Natural killer cell treated with Interleukin-12 subunit alpha and Interleukin-12 subunit beta and Interleukin-15 and Interleukin-18, amount 100 ng/mL, for 72 hours (primary cell): ENCODE measurements around the gene TSPAN2. TPM values are rescaled to one million over a fixed set of nuclear protein-coding genes. Genes with fewer than 3 reads are reported as not detected.

Source experiments
- ATAC-seq, 2 donors: fragments of 150-1000 bp; cut with Tn5 transposase in 1 of 2; sonication (Bioruptor Pico), chemical (Tn5 transposase) in 1 of 2; 2 replicates each; pipeline ENCODE4 v1.10.0; 2021
- DNase-seq: peaks from one replicate; pipeline ENCODE4 v3.0.0; 2022; ENCODE audit warnings: low spot score
- H3K27ac Mint-ChIP-seq, 2 donors: 1 replicate in 1 of 2; 2 replicates in 1 of 2; pipeline ENCODE4 v1.8.0; 2022; ENCODE audit warnings: mixed read lengths in 2 of 2, mild to moderate bottlenecking in 1 of 2, moderate library complexity in 1 of 2
- H3K27me3 Mint-ChIP-seq, 2 donors: 1 replicate in 1 of 2; 2 replicates in 1 of 2; pipeline ENCODE4 v1.8.0; 2022; ENCODE audit warnings: mixed read lengths in 2 of 2
- H3K36me3 Mint-ChIP-seq: one replicate; pipeline ENCODE4 v1.8.0; 2022; ENCODE audit warnings: mixed read lengths
- H3K4me1 Mint-ChIP-seq, 2 donors: 1 replicate in 1 of 2; 2 replicates in 1 of 2; pipeline ENCODE4 v1.8.0; 2022; ENCODE audit warnings: low read depth in 2 of 2, mixed read lengths in 2 of 2, mild to moderate bottlenecking in 1 of 2
- H3K4me3 Mint-ChIP-seq: one replicate; pipeline ENCODE4 v1.8.0; 2022; ENCODE audit warnings: mixed read lengths
- H3K9me3 Mint-ChIP-seq: 2 replicates; pipeline ENCODE4 v1.8.0; 2022; ENCODE audit warnings: mixed read lengths
- total RNA-seq, 2 donors: library from RNA; stranded (reverse); gene quantifications; one replicate each; pipeline ENCODE4 v1.2.3, GENCODE V29; 2022

The TSPAN2 gene
- 1 to 10 TPM; 2.9 to 9.2 TPM for total RNA-seq

GRCh38 chr1:115089420-115090185 lies at the start of gene TSPAN2:
TSS of gene TSPAN2 (minus strand) at chr1:115089503. CDS start at chr1:115089432, 71 bp downstream.
- peak; percentile 85 to 89 for ATAC-seq
- Mint-ChIP-seq H3K9me3 (peaks cover 4% of the 10 kb centered on the region), H3K36me3 (no peaks in the 10 kb centered on the region), H3K27me3 (no peaks in the 10 kb centered on the region), H3K4me1 (peaks cover 51 to 65% of the 10 kb centered on the region in 2 donors), H3K4me3 (peak within 1 kb of the TSS; percentile 77), H3K27ac (peak within 1 kb of the TSS; percentile 63 to 79)
- no peak for DNase-seq

- Mint-ChIP-seq H3K36me3 (no peaks in the 10 kb centered on the region), H3K4me1 (peaks cover 8 to 9% of the 10 kb centered on the region in 2 donors), H3K27ac (no peak overlapping the region), H3K4me3 (no peak overlapping the region), H3K27me3 (peaks cover 40 to 42% of the 10 kb centered on the region in 2 donors), H3K9me3 (no peaks in the 10 kb centered on the region)
- DNase-seq, result peak; percentile 70
- peak; percentile 80 to 82 for ATAC-seq
Measured at GRCh38 chr1:115138973-115139372, 49.7 kb upstream of the TSPAN2 start.

- Mint-ChIP-seq H3K9me3 (no peaks in the 10 kb centered on the region), H3K4me1 (peaks cover 8 to 9% of the 10 kb centered on the region in 2 donors), H3K36me3 (no peaks in the 10 kb centered on the region), H3K27me3 (peaks cover 38 to 42% of the 10 kb centered on the region in 2 donors), H3K27ac (no peak overlapping the region), H3K4me3 (no peak overlapping the region)
- ATAC-seq (no peak), DNase-seq (no peak)
Measured at GRCh38 chr1:115138271-115138670, 49.0 kb upstream of the TSPAN2 start.

GRCh38 chr1:115137191-115137590 lies 47.9 kb upstream of the TSPAN2 start:
- no peak overlapping the region for H3K4me3 Mint-ChIP-seq
- DNase-seq, result no peak
- H3K4me1 Mint-ChIP-seq, result peaks cover 8 to 9% of the 10 kb centered on the region in 2 donors
- H3K36me3 Mint-ChIP-seq, result no peaks in the 10 kb centered on the region
- ATAC-seq, result no peak
- no peaks in the 10 kb centered on the region for H3K9me3 Mint-ChIP-seq
- no peak overlapping the region for H3K27ac Mint-ChIP-seq
- H3K27me3 Mint-ChIP-seq, result peaks cover 36 to 42% of the 10 kb centered on the region in 2 donors

- Mint-ChIP-seq H3K27ac (no peak overlapping the region), H3K27me3 (peaks cover 36 to 42% of the 10 kb centered on the region in 2 donors), H3K4me3 (no peak overlapping the region), H3K36me3 (no peaks in the 10 kb centered on the region), H3K4me1 (peaks cover 8 to 9% of the 10 kb centered on the region in 2 donors), H3K9me3 (no peaks in the 10 kb centered on the region)
- no peak for ATAC-seq
- no peak for DNase-seq
Measured at GRCh38 chr1:115136706-115137105, 47.4 kb upstream of the TSPAN2 start.

GRCh38 chr1:115136106-115136505 lies 46.8 kb upstream of the TSPAN2 start:
- Mint-ChIP-seq H3K36me3 (no peaks in the 10 kb centered on the region), H3K4me1 (peaks cover 8 to 9% of the 10 kb centered on the region in 2 donors), H3K4me3 (no peak overlapping the region), H3K9me3 (no peaks in the 10 kb centered on the region), H3K27me3 (peaks cover 34 to 42% of the 10 kb centered on the region in 2 donors), H3K27ac (no peak overlapping the region)
- no peak for ATAC-seq
- no peak for DNase-seq

- no peak overlapping the region for H3K4me3 Mint-ChIP-seq
- H3K36me3 Mint-ChIP-seq, result no peaks in the 10 kb centered on the region
- H3K4me1 Mint-ChIP-seq, result peaks cover 8 to 9% of the 10 kb centered on the region in 2 donors
- H3K9me3 Mint-ChIP-seq, result no peaks in the 10 kb centered on the region
- ATAC-seq (no peak), DNase-seq (no peak)
- H3K27ac Mint-ChIP-seq, result no peak overlapping the region
- H3K27me3 Mint-ChIP-seq, result peaks cover 30 to 40% of the 10 kb centered on the region in 2 donors
Measured at GRCh38 chr1:115135681-115136080, 46.4 kb upstream of the TSPAN2 start.

- no peaks in the 10 kb centered on the region for H3K9me3 Mint-ChIP-seq
- peaks cover 24 to 33% of the 10 kb centered on the region in 2 donors for H3K27me3 Mint-ChIP-seq
- H3K27ac Mint-ChIP-seq, result no peak overlapping the region
- H3K36me3 Mint-ChIP-seq, result no peaks in the 10 kb centered on the region
- peaks cover 8 to 9% of the 10 kb centered on the region in 2 donors for H3K4me1 Mint-ChIP-seq
- DNase-seq (no peak), ATAC-seq (no peak)
- H3K4me3 Mint-ChIP-seq, result no peak overlapping the region
Measured at GRCh38 chr1:115134850-115135480, 45.7 kb upstream of the TSPAN2 start.

GRCh38 chr1:115134231-115134630 lies 44.9 kb upstream of the TSPAN2 start:
- H3K4me3 Mint-ChIP-seq, result no peak overlapping the region

GRCh38 chr1:115133440-115133839 lies 44.1 kb upstream of the TSPAN2 start:
- Mint-ChIP-seq H3K27me3 (peaks cover 12 to 22% of the 10 kb centered on the region in 2 donors), H3K36me3 (no peaks in the 10 kb centered on the region), H3K4me3 (no peak overlapping the region), H3K4me1 (no peaks in the 10 kb centered on the region), H3K27ac (no peak overlapping the region), H3K9me3 (no peaks in the 10 kb centered on the region)
- DNase-seq (no peak), ATAC-seq (no peak)

More at GRCh38 chr1:115134231-115134630, 44.9 kb upstream of the TSPAN2 start:
- ATAC-seq, result no peak
- DNase-seq, result no peak
- Mint-ChIP-seq H3K4me1 (peaks cover 7% of the 10 kb centered on the region in 2 donors), H3K9me3 (no peaks in the 10 kb centered on the region), H3K27me3 (peaks cover 20 to 30% of the 10 kb centered on the region in 2 donors), H3K27ac (no peak overlapping the region), H3K36me3 (no peaks in the 10 kb centered on the region)

- ATAC-seq (no peak), DNase-seq (no peak)
- H3K9me3 Mint-ChIP-seq, result no peaks in the 10 kb centered on the region
- H3K4me3 Mint-ChIP-seq, result no peak overlapping the region
- H3K36me3 Mint-ChIP-seq, result no peaks in the 10 kb centered on the region
- peaks cover 8 to 15% of the 10 kb centered on the region in 2 donors for H3K27me3 Mint-ChIP-seq
- H3K27ac Mint-ChIP-seq, result no peak overlapping the region
- no peaks in the 10 kb centered on the region for H3K4me1 Mint-ChIP-seq
Measured at GRCh38 chr1:115130786-115131185, 41.5 kb upstream of the TSPAN2 start.

GRCh38 chr1:115129071-115129640 lies 39.9 kb upstream of the TSPAN2 start:
- Mint-ChIP-seq H3K4me1 (no peaks in the 10 kb centered on the region), H3K9me3 (no peaks in the 10 kb centered on the region)

GRCh38 chr1:115127539-115127938 lies 38.2 kb upstream of the TSPAN2 start:
- no peak overlapping the region for H3K4me3 Mint-ChIP-seq
- H3K36me3 Mint-ChIP-seq, result peaks cover 14% of the 10 kb centered on the region
- H3K4me1 Mint-ChIP-seq, result no peaks in the 10 kb centered on the region
- DNase-seq, result no peak
- no peak overlapping the region for H3K27ac Mint-ChIP-seq
- no peak for ATAC-seq
- peaks cover 3% of the 10 kb centered on the region for H3K9me3 Mint-ChIP-seq
- peaks cover 21 to 32% of the 10 kb centered on the region in 2 donors for H3K27me3 Mint-ChIP-seq

More at GRCh38 chr1:115129071-115129640, 39.9 kb upstream of the TSPAN2 start:
- Mint-ChIP-seq H3K4me3 (no peak overlapping the region), H3K36me3 (peaks cover 3% of the 10 kb centered on the region), H3K27ac (no peak overlapping the region), H3K27me3 (peaks cover 16 to 22% of the 10 kb centered on the region in 2 donors)
- DNase-seq (no peak), ATAC-seq (no peak)

- Mint-ChIP-seq H3K4me3 (no peak overlapping the region), H3K27me3 (peaks cover 28 to 41% of the 10 kb centered on the region in 2 donors), H3K27ac (no peak overlapping the region), H3K9me3 (peaks cover 10% of the 10 kb centered on the region), H3K36me3 (peaks cover 23% of the 10 kb centered on the region), H3K4me1 (no peaks in the 10 kb centered on the region)
- ATAC-seq (no peak), DNase-seq (no peak)
Measured at GRCh38 chr1:115126516-115126915, 37.2 kb upstream of the TSPAN2 start.
